AG10803 (cell line): Measurements from ENCODE around the gene HDAC10.

Source experiments
- DNase-seq: peaks from one replicate; pipeline ENCODE4 v3.0.0; 2010; ENCODE audit warnings: low read depth
- H3K4me3 ChIP-seq: 2 replicates; pipeline ENCODE4 v1.5.1; 2011; ENCODE audit warnings: mild to moderate bottlenecking, low read length, control low read depth
- CTCF ChIP-seq: conservative IDR thresholded peaks from 2 replicates; pipeline ENCODE4 v1.5.1; 2011; ENCODE audit warnings: mild to moderate bottlenecking, low read length, control low read depth, inconsistent platforms

Gene HDAC10

GRCh38 chr22:50296658-50297490, 45.8 kb upstream of the HDAC10 start:
- TF ChIP-seq CTCF: no peak
- no peak overlapping the region for H3K4me3 ChIP-seq
- DNase-seq: no peak

DNA sequence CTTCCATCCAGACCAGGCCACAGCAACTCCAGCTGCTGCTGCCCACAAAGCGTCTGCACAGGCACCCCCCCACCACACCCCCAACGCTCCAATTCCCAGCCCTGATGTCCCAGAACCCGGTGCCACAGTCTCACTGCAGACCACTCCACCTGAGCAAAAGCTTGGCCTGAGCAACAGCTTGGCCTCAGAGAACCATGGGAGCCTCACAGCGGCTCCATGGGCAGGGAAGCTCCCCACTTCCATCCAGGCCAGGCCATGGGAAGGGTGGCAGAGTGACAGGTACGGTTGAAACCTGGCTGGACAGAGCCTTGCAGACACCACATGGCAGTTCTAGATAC, 43.2 kb upstream of the HDAC10 start:
- H3K4me3 ChIP-seq: no peak overlapping the region
- no peak for TF ChIP-seq CTCF
- no peak for DNase-seq

GRCh38 chr22:50293441-50294318, 42.6 kb upstream of the HDAC10 start:
- peak; percentile 85 for DNase-seq
- TF ChIP-seq CTCF: no peak
- peak overlapping the region; percentile 49 for H3K4me3 ChIP-seq

DNA sequence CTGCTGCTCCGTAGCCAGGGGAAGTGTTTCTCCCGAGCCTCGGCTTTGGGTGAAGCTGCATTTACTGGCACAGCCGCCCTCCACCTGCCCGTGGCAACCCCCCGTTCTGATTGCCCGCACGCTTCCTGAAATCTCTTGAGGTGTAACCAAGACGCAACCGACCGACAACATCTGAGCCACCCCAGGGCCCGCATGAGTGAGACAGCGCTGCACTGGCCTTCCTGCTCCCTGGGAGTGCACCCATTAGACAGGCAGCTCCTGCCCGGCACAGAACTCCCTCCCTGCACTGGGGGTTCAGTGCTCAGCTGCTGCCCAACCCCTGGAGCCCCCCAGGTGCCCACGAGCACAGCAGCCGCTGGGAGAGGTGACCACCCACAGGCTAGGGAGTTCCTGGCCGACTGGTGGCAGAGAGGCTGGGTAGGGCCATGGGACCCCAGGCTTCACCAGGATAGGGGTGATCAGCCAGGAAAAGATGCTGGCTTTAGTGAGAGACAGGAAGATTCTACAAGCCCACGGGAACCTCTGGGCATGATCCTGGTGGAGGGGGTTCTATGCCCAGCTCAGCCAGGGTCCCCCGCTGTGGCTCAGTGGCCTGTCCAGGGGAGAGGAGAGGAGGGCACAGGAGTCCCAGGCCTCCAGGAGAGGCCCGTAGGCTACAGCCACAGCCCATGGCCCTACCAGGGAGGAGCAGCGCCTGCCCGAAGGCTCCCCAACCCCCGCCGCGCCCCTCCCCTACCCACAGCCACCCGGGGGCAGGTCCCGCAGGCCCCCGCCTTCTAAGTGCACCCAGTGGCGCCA, 41.8 kb upstream of the HDAC10 start:
- TF ChIP-seq CTCF: no peak
- no peak for DNase-seq
- H3K4me3 ChIP-seq: peak overlapping the region; percentile 49

DNA sequence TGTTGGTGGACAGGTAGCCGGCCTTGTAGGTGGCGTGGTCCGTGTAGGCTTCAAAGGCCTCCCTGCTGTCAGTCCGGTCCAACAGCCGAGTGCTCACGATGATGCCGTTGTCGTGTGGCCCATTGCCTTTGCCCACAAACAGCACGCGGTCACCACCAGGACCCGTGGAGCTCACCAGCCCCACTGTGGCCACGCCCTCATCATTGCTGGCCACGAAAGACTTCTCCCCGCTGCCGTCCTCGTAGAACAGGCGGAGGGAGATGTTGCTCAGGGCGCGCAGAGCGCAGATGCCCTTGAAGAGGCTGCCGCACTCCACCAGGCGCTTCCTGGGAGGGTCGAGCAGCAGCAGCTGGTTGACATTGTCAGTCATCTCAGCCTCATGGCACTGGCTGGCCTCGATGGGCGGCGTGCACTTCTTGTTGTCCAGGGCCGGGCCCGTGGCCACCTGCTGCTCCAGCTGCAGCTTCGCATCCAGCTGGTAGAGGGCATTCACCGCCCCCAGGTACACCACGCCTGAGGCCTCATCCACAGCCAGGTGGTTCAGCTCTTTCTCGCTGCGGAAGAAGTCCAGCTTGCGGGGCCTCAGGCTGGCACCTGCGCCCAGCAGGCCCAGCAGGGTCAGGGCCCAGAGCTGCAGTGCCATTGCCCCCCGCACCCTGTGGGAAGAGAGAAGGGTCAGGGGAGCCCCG, 39.0 kb upstream of the HDAC10 start:
- DNase-seq: no peak
- no peak for TF ChIP-seq CTCF
- no peak overlapping the region for H3K4me3 ChIP-seq

GRCh38 chr22:50289151-50289941, 38.3 kb upstream of the HDAC10 start:
- H3K4me3 ChIP-seq: no peak overlapping the region
- no peak for DNase-seq
- no peak for TF ChIP-seq CTCF
